CD8-positive, alpha-beta memory T cell (primary cell): ENCODE data around the gene CCN6. TPM values are rescaled to one million over a fixed set of nuclear protein-coding genes. Genes with fewer than 3 reads are reported as not detected.
A peak's percentile ranks its signal among the peaks of the same experiment; 100 is the strongest.

Experiments
- CTCF ChIA-PET: fragments of 350-600 bp; sonication (Branson Sonifier 250); formaldehyde crosslinking; loops from one replicate; lab custom pipeline; 2021; ENCODE audit warnings: antibody characterized with exemption; lab: Charles Lee
- POLR2A ChIA-PET: fragments of 350-600 bp; sonication (Branson Sonifier 250); formaldehyde crosslinking; loops from one replicate; lab custom pipeline; 2021; ENCODE audit warnings: antibody characterized with exemption; lab: Charles Lee
- DNase-seq, 5 donors: peaks; one replicate each; pipeline versions ENCODE4 v3.0.0 to v3.0.0-alpha.2; 2020 to 2022; ENCODE audit warnings: mixed read lengths in 1 of 5
- H3K27ac ChIP-seq: one replicate; pipeline ENCODE4 v1.7.0; 2013; ENCODE audit warnings: low read depth, mild to moderate bottlenecking, low read length, moderate library complexity
- H3K27me3 ChIP-seq: 2 replicates; pipeline ENCODE4 v1.7.0; 2013; ENCODE audit warnings: low read length, mild to moderate bottlenecking; ENCODE audit not compliant: insufficient read depth, poor library complexity, severe bottlenecking
- H3K36me3 ChIP-seq: 2 replicates; pipeline ENCODE4 v1.7.0; 2013; ENCODE audit warnings: mild to moderate bottlenecking, low read length, moderate library complexity; ENCODE audit not compliant: insufficient read depth
- H3K4me1 ChIP-seq: 2 replicates; pipeline ENCODE4 v1.7.0; 2013; ENCODE audit warnings: mild to moderate bottlenecking, low read length, moderate library complexity; ENCODE audit not compliant: insufficient read depth
- H3K4me3 ChIP-seq: 2 replicates; pipeline ENCODE4 v1.7.0; 2013; ENCODE audit warnings: mild to moderate bottlenecking, low read length
- H3K9me3 ChIP-seq: 2 replicates; pipeline ENCODE4 v1.7.0; 2013; ENCODE audit warnings: mild to moderate bottlenecking, low read length
- H3K27ac Mint-ChIP-seq, 8 donors: one replicate each; pipeline ENCODE4 v1.8.0; 2020 to 2021; ENCODE audit warnings: mixed read lengths in 8 of 8, mild to moderate bottlenecking in 6 of 8, inconsistent platforms in 3 of 8, moderate library complexity in 3 of 8
- H3K27me3 Mint-ChIP-seq, 2 donors: one replicate each; pipeline ENCODE4 v1.8.0; 2020 to 2021; ENCODE audit warnings: mixed read lengths in 2 of 2, mild to moderate bottlenecking in 1 of 2, moderate library complexity in 1 of 2
- H3K36me3 Mint-ChIP-seq, 3 donors: one replicate each; pipeline ENCODE4 v1.8.0; 2020 to 2021; ENCODE audit warnings: mixed read lengths in 3 of 3, inconsistent platforms in 1 of 3, mild to moderate bottlenecking in 1 of 3
- H3K4me1 Mint-ChIP-seq, 3 donors: one replicate each; pipeline ENCODE4 v1.8.0; 2020 to 2021; ENCODE audit warnings: mixed read lengths in 3 of 3, inconsistent platforms in 1 of 3, mild to moderate bottlenecking in 1 of 3
- H3K4me3 Mint-ChIP-seq, 7 donors: one replicate each; pipeline ENCODE4 v1.8.0; 2020 to 2021; ENCODE audit warnings: mixed read lengths in 7 of 7, mild to moderate bottlenecking in 6 of 7, moderate library complexity in 4 of 7, inconsistent platforms in 2 of 7
- H3K9me3 Mint-ChIP-seq, 5 donors: one replicate each; pipeline ENCODE4 v1.8.0; 2020 to 2022; ENCODE audit warnings: mixed read lengths in 5 of 5, mild to moderate bottlenecking in 3 of 5, moderate library complexity in 2 of 5, inconsistent platforms in 1 of 5
- polyA plus RNA-seq: library from polyadenylated mRNA; unstranded; fragments of 300-500 nt; fragmentation: Illumina TruSeq; gene quantifications from one replicate; pipeline ENCODE4 v1.2.3, GENCODE V29; 2021
- total RNA-seq, 2 experiments: library from RNA; stranded (reverse); gene quantifications; one replicate each; pipeline ENCODE4 v1.2.3, GENCODE V29; 2021

Gene CCN6
- total RNA-seq (not detected), polyA plus RNA-seq (0.15 TPM)

- Histone ChIP-seq H3K27me3 (no peaks in the 10 kb centered on the region), H3K9me3 (no peaks in the 10 kb centered on the region), H3K27ac (no peak within 1 kb of the TSS), H3K4me3 (no peak within 1 kb of the TSS), H3K4me1 (no peaks in the 10 kb centered on the region), H3K36me3 (no peaks in the 10 kb centered on the region)
- no peak for DNase-seq
- ChIA-PET POLR2A (no interaction called here), CTCF (no interaction called here)
- Mint-ChIP-seq H3K27ac (peak within 1 kb of the TSS in 1 of 8 donors; percentile 5), H3K36me3 (no peaks in the 10 kb centered on the region), H3K4me1 (no peaks in the 10 kb centered on the region), H3K4me3 (no peak within 1 kb of the TSS), H3K27me3 (peaks cover 9 to 12% of the 10 kb centered on the region in 2 donors), H3K9me3 (no peaks in the 10 kb centered on the region)
These were observed at the start of gene CCN6 for GRCh38 chr6:112054001-112054400. Gene CCN6 (plus strand): TSS chr6:112054104. CDS start chr6:112054358, 254 bp downstream.

- ChIA-PET POLR2A (interaction anchor here (0.5 kb wide), 1 partner anchor 539 kb away, joined by 7 read pairs; no protein-coding TSS in a partner anchor), CTCF (interaction anchor here (1.1 kb wide), 1 partner anchor 39 kb away, joined by 4 read pairs; no protein-coding TSS in a partner anchor)
- Mint-ChIP-seq H3K9me3 (no peaks in the 10 kb centered on the region), H3K27me3 (no peaks in the 10 kb centered on the region), H3K36me3 (peaks cover 0 to 2% (median 0%) of the 10 kb centered on the region in 3 donors), H3K27ac (peak overlapping the region in 1 of 8 donors; percentile 34), H3K4me3 (no peak overlapping the region), H3K4me1 (no peaks in the 10 kb centered on the region)
- Histone ChIP-seq H3K4me1 (no peaks in the 10 kb centered on the region), H3K36me3 (no peaks in the 10 kb centered on the region), H3K4me3 (no peak overlapping the region), H3K27ac (no peak overlapping the region), H3K9me3 (no peaks in the 10 kb centered on the region), H3K27me3 (no peaks in the 10 kb centered on the region)
- no peak for DNase-seq
These were observed 49.5 kb upstream of the CCN6 start for GRCh38 chr6:112004201-112005012.

DNA sequence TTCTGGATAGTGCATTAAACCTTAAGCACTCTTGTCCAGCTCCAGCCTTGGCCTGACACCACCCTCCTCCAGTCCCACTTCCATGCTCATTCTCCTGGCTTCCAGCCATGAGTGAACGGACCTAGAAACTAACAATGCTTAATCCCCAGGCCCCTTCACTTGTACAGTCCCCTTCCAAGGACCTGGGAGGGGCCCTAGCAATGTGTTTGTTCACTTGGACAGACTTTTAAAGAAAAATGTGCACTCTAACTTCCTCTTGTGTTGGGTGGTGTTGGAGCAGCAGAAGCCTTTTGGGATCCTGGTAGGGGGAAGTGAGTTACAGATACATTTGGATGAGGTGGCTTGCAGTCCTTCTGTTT, 48.9 kb upstream of the CCN6 start:
- peaks cover 0 to 2% (median 0%) of the 10 kb centered on the region in 3 donors for H3K36me3 Mint-ChIP-seq
- Histone ChIP-seq H3K4me3 (no peak overlapping the region), H3K36me3 (no peaks in the 10 kb centered on the region), H3K4me1 (no peaks in the 10 kb centered on the region), H3K9me3 (no peaks in the 10 kb centered on the region), H3K27ac (no peak overlapping the region), H3K27me3 (no peaks in the 10 kb centered on the region)
- no peaks in the 10 kb centered on the region for H3K27me3 Mint-ChIP-seq
- no peaks in the 10 kb centered on the region for H3K9me3 Mint-ChIP-seq
- no peak overlapping the region for H3K27ac Mint-ChIP-seq
- H3K4me3 Mint-ChIP-seq = no peak overlapping the region
- ChIA-PET CTCF (no interaction called here), POLR2A (no interaction called here)
- DNase-seq = no peak
- no peaks in the 10 kb centered on the region for H3K4me1 Mint-ChIP-seq

DNA sequence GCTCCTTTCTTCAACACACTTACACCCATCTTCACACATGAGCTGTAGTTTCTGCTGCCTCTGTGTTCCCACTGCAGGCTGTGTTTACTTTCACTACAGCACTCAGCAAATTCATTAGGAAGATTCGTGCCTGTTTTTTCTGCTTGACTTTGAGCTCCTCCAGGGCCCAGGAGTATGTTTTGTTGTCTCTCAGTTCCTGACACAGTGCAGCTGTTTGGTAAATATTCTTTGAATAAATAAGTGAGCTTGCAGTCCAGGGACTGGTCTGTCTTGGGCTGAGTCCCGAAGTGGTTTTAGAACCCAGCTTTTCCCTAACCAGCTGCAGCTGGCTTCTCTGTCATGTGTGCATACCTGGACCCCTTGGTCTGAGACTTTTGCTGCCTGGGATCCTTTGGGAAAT, 46.6 kb upstream of the CCN6 start:
- Mint-ChIP-seq H3K9me3 (no peaks in the 10 kb centered on the region), H3K27me3 (no peaks in the 10 kb centered on the region)
- POLR2A ChIA-PET = no interaction called here

DNA sequence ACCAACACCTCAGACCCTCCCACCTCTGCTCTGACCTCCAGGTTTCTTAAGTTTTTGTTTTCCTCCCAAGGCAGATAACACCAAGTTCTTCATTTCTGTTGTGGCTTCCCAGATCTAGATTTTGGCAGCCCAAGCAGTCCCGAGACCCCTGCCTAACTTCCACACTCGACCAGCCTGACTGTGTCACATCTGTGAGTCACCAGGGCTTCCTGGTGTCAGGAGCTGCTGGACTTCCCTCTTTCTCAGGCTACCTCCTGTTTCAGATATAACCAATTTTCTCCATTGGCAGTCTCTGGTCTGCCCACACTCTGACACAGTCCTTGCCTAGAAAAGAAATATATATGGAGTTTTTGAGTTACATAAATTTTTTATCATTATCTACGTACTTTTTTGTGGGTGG, 46.1 kb upstream of the CCN6 start:
- Histone ChIP-seq H3K27ac (no peak overlapping the region), H3K27me3 (no peaks in the 10 kb centered on the region), H3K36me3 (no peaks in the 10 kb centered on the region), H3K4me1 (peaks cover 5% of the 10 kb centered on the region), H3K9me3 (no peaks in the 10 kb centered on the region), H3K4me3 (no peak overlapping the region)
- Mint-ChIP-seq H3K27ac (no peak overlapping the region), H3K9me3 (no peaks in the 10 kb centered on the region), H3K4me3 (no peak overlapping the region), H3K4me1 (peaks cover 0 to 4% (median 0%) of the 10 kb centered on the region in 3 donors), H3K27me3 (no peaks in the 10 kb centered on the region), H3K36me3 (peaks cover 0 to 2% (median 0%) of the 10 kb centered on the region in 3 donors)
- ChIA-PET POLR2A (no interaction called here), CTCF (interaction anchor here (1.2 to 6.5 kb wide), 3 partner anchors 21 to 297 kb away, joined by 4 to 103 read pairs (median 9); no protein-coding TSS in a partner anchor)
- DNase-seq = no peak

More for the DNA sequence above, 46.6 kb upstream of the CCN6 start:
- Histone ChIP-seq H3K36me3 (no peaks in the 10 kb centered on the region), H3K4me3 (no peak overlapping the region), H3K27me3 (no peaks in the 10 kb centered on the region), H3K4me1 (peaks cover 5% of the 10 kb centered on the region), H3K27ac (no peak overlapping the region), H3K9me3 (no peaks in the 10 kb centered on the region)
- no peak for DNase-seq
- H3K36me3 Mint-ChIP-seq = peaks cover 0 to 2% (median 0%) of the 10 kb centered on the region in 3 donors
- H3K4me1 Mint-ChIP-seq = peaks cover 0 to 4% (median 0%) of the 10 kb centered on the region in 3 donors
- CTCF ChIA-PET = interaction anchor here (1.2 to 6.5 kb wide), 3 partner anchors 22 to 297 kb away, joined by 4 to 103 read pairs (median 9); no protein-coding TSS in a partner anchor
- H3K4me3 Mint-ChIP-seq = no peak overlapping the region
- no peak overlapping the region for H3K27ac Mint-ChIP-seq

- ChIA-PET CTCF (interaction anchor here (1.2 to 6.5 kb wide), 4 partner anchors 20 to 298 kb away, joined by 5 to 103 read pairs (median 10); no protein-coding TSS in a partner anchor), POLR2A (no interaction called here)
- no peaks in the 10 kb centered on the region for H3K27me3 ChIP-seq
- peak overlapping the region in 1 of 8 donors; percentile 24 for H3K27ac Mint-ChIP-seq
- no peaks in the 10 kb centered on the region for H3K9me3 ChIP-seq
- H3K36me3 ChIP-seq = no peaks in the 10 kb centered on the region
- H3K27ac ChIP-seq = no peak overlapping the region
- peaks cover 5% of the 10 kb centered on the region for H3K4me1 ChIP-seq
- H3K4me1 Mint-ChIP-seq = peaks cover 0 to 4% (median 0%) of the 10 kb centered on the region in 3 donors
- peaks cover 0 to 2% (median 0%) of the 10 kb centered on the region in 3 donors for H3K36me3 Mint-ChIP-seq
- no peaks in the 10 kb centered on the region for H3K9me3 Mint-ChIP-seq
- no peak overlapping the region for H3K4me3 Mint-ChIP-seq
- no peaks in the 10 kb centered on the region for H3K27me3 Mint-ChIP-seq
- DNase-seq = no peak
- H3K4me3 ChIP-seq = no peak overlapping the region
These were observed 45.4 kb upstream of the CCN6 start for GRCh38 chr6:112008482-112008881.

DNA sequence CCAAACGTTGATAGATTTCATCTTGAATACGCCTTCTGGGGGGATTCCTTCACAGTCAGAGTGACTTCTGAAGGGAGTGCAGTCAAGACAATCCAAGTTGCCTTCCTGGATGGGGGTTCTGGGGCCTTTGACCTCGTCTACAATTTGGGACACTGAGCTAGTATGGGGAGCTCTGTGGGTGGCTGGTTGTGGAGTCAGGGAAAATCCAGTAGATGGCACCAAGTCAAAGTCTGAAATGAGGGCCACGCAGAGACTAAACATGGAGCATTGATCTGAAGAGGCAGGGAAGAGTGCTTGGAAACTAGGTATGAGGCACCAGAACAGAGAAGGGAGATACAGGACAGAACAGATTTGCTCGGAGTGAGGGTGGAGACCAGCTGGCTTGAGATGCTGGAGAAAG, 43.6 kb upstream of the CCN6 start:
- DNase-seq = peak in 2 of 5 donors; percentile 33 to 51
- H3K27ac Mint-ChIP-seq = peak overlapping the region in 2 of 8 donors; percentile 2 to 44
- Histone ChIP-seq H3K4me1 (peaks cover 5% of the 10 kb centered on the region), H3K27me3 (no peaks in the 10 kb centered on the region), H3K36me3 (no peaks in the 10 kb centered on the region), H3K9me3 (no peaks in the 10 kb centered on the region), H3K4me3 (no peak overlapping the region), H3K27ac (no peak overlapping the region)
- H3K9me3 Mint-ChIP-seq = no peaks in the 10 kb centered on the region
- H3K27me3 Mint-ChIP-seq = peaks cover 0 to 4% of the 10 kb centered on the region in 2 donors
- POLR2A ChIA-PET = interaction anchor here (0.9 to 1.0 kb wide), 2 partner anchors 18 to 33 kb away, joined by 4 to 6 read pairs; no protein-coding TSS in a partner anchor
- H3K4me1 Mint-ChIP-seq = peaks cover 0 to 4% (median 0%) of the 10 kb centered on the region in 3 donors
- CTCF ChIA-PET = interaction anchor here (0.8 to 6.5 kb wide), 13 partner anchors 10 to 301 kb away, joined by 3 to 103 read pairs (median 6); no protein-coding TSS in a partner anchor
- H3K36me3 Mint-ChIP-seq = peaks cover 0 to 2% (median 0%) of the 10 kb centered on the region in 3 donors
- H3K4me3 Mint-ChIP-seq = no peak overlapping the region

DNA sequence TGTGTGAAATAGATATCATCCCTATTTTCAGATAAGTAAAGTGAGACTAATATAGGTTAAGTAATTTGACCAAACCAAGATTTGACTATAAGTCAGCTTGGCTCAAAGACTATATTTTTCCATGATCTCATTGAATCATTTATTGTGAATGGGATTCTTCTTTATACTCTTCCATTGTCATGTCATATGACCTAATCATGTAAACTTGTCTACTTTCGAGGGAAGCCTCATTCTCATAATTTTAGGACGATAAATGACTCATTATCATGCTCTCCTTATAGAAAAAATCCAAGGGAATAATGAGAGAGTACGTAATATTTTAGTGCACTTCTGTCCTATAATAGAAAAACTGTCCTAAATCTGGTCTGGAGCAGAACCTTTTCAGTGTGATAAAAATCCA, 40.9 kb upstream of the CCN6 start:
- no peaks in the 10 kb centered on the region for H3K9me3 Mint-ChIP-seq
- ChIA-PET CTCF (interaction anchor here (1.8 to 6.5 kb wide), 3 partner anchors 11 to 29 kb away, joined by 3 to 103 read pairs (median 7); no protein-coding TSS in a partner anchor), POLR2A (no interaction called here)
- DNase-seq = no peak
- H3K36me3 ChIP-seq = no peaks in the 10 kb centered on the region
- peaks cover 5% of the 10 kb centered on the region for H3K4me1 ChIP-seq
- H3K9me3 ChIP-seq = no peaks in the 10 kb centered on the region
- H3K27me3 ChIP-seq = no peaks in the 10 kb centered on the region
- no peak overlapping the region for H3K4me3 Mint-ChIP-seq
- H3K27ac Mint-ChIP-seq = no peak overlapping the region
- H3K27me3 Mint-ChIP-seq = peaks cover 0 to 6% of the 10 kb centered on the region in 2 donors
- H3K4me1 Mint-ChIP-seq = peaks cover 6 to 15% (median 11%) of the 10 kb centered on the region in 3 donors
- H3K36me3 Mint-ChIP-seq = no peaks in the 10 kb centered on the region
- no peak overlapping the region for H3K27ac ChIP-seq
- H3K4me3 ChIP-seq = no peak overlapping the region
